Measurements from ENCODE around the gene LAGE3.
A peak's percentile ranks its signal among the peaks of the same experiment; 100 is the strongest.
"Not testable (repeated sequence)": the region's sequence is repeated elsewhere in the genome, so short reads cannot be mapped to it uniquely, and the experiment has no call there.

LAGE3 gene

GRCh38 chrX:154502098-154502497 is 23.0 kb upstream of the LAGE3 start:
- DNase-seq (ENCODE audit: low read depth in 1 of 2, low spot score in 1 of 2) = no peak

DNA sequence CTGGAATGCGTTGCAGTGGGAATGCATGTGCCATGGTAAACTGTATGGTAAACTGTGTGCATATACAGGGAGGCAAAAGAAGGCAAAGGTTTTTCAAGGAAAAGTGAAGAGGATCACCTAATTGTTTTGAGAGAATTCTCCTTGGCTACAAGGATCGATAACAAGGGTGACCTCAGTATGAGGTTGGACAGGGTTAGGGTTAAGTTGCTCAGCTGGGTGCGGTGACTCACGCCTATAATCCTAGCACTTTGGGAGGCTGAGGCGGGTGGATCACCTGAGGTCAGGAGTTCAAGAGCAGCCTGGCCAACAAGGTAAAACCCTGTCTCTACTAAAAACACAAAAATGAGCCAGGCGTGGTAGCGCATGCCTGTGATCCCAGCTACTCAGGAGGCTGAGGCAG is 22.3 kb upstream of the LAGE3 start:
- not testable (repeated sequence) for DNase-seq (ENCODE audit: low read depth in 1 of 2, low spot score in 1 of 2)

- not testable (repeated sequence) for DNase-seq (ENCODE audit: low read depth in 1 of 2, low spot score in 1 of 2)
Observed at GRCh38 chrX:154496591-154497137, 17.6 kb upstream of the LAGE3 start.

DNA sequence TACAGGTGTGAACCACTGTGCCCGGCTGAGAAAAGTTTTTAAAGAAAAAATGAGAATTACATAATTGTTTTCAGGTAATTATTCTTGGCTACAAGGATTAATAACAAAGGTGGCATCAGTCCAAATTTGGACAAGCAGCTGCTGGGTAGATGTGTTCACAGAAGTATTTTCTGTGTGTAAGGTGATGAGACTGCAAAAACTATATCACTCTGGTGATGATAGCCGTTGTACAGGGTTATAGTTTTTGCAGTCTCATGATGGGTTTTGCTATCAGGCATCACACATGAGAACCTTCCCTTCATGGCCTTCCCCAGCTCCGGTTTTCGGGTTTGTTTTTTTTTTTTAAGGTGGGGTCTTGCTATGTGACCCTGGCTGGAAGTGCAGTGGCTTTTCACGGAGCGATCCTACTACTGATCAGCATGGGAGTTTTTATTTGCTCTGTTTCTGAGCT is 16.4 kb upstream of the LAGE3 start:
- DNase-seq (ENCODE audit: low read depth in 1 of 2, low spot score in 1 of 2) = no peak

GRCh38 chrX:154494715-154495114 is 15.6 kb upstream of the LAGE3 start:
- no peak for DNase-seq (ENCODE audit: low read depth in 1 of 2, low spot score in 1 of 2)

DNA sequence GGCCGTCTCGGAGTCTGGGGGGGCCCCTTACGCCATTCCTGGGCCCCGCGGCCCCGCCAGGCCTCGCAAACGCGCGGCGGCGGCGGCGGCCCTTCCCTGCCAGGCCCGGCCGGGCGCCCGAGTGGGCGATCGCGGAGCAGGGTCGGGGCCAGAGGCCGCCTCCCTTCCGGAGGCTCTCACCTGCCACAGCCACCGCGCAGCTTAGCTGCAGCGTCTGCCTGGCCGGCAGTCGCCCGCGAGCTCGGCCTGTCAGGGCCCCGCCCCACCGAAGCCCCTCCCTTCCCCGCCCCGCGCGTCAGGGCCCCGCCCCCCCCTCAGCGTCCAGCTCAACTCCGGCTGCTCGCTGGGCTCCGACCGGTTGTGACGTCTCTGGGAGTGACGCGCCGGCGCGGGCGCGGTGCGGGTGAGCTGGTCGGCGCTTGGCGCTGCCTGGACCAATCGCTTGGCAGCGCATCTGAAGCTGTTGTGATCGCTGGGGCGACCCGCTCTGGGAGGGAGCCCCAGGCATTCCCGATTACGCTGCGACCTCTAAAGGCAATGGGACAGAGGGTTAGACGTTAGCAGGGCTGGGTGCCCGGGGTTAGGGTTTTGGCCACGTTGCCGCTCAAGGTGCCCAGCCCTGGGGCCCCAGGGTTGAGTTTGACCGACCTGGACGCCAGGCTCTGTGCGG is 11.5 kb upstream of the LAGE3 start, which contains the start of gene SLC10A3:
SLC10A3 (minus strand) TSS at position 216 of the 670 bp plus-strand sequence. CDS start 1,689 bp downstream, outside the sequence.
- DNase-seq (ENCODE audit: low read depth in 1 of 2, low spot score in 1 of 2) = peak; percentile 65 to 82

- no peak for DNase-seq (ENCODE audit: low read depth in 1 of 2, low spot score in 1 of 2)
Observed at GRCh38 chrX:154490021-154490413, 10.9 kb upstream of the LAGE3 start.

DNA sequence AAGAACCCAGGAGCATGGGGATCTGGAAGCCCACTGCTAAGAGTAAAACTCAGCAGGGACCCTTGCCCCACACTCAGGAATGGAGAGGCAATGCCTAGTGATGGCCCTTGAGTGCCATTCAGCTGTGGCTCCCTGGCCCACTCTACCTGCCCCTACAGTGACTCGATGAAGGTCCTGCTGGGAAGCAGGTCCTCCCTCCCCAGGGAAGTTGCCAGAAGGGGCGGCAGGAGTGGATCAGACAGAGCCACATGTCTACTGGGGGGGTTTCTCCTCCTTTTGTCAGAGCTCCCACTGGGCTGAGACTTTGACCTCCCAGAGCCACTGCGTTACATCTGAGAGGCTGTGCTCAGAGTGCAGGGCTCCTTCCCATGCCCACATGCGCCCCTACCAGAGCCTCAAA is 10.1 kb upstream of the LAGE3 start:
- no peak for DNase-seq (ENCODE audit: low read depth in 1 of 2, low spot score in 1 of 2)

DNA sequence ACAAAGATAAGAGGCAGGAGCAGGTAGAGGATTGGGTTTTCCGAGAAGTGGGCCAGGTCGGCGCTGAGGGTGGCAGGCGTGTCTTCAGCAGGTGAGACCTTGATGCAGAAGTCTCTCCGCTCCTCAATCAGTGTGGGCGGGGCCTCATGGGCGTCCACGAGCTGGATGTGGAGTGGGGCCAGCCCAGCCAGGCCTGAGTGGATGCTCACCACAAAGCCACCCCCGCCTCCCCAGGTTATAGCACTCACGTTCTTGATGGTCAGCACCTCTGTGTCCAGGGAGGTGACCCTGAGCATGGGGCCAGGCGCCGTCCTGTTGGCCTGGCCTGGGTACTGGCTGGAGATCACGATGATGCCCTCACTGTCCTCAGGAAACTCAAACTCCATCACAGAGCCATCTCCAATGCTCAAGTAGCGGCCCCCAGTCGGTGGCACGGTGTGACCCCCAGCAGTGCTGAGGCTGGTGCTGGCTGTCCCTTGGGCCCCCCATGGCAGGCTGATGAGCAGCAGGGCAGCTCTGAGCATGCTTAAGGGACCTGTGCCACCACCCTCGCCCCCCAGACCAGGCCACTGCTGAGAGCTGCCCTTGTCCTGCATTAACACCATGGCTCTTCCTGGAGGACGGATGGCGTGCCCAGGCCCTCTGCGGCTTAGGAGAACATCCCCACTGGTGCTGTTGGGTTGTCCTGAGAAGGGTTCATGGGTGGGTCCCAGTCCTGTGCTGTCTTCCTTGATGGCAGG is 9.4 kb upstream of the LAGE3 start:
- no peak for DNase-seq (ENCODE audit: low read depth in 1 of 2, low spot score in 1 of 2)

GRCh38 chrX:154487518-154488290 is 8.6 kb upstream of the LAGE3 start:
- DNase-seq (ENCODE audit: low read depth in 1 of 2, low spot score in 1 of 2) = no peak

- DNase-seq (ENCODE audit: low read depth in 1 of 2, low spot score in 1 of 2) = peak in 1 of 2 donors; percentile 43
Observed at GRCh38 chrX:154486396-154487207, 7.5 kb upstream of the LAGE3 start, which contains the start of gene UBL4A. TSS of gene UBL4A (minus strand) at chrX:154486615. CDS start at chrX:154486584, 31 bp downstream.

GRCh38 chrX:154486052-154486395 is 6.9 kb upstream of the LAGE3 start:
- no peak for DNase-seq (ENCODE audit: low read depth in 1 of 2, low spot score in 1 of 2)

DNA sequence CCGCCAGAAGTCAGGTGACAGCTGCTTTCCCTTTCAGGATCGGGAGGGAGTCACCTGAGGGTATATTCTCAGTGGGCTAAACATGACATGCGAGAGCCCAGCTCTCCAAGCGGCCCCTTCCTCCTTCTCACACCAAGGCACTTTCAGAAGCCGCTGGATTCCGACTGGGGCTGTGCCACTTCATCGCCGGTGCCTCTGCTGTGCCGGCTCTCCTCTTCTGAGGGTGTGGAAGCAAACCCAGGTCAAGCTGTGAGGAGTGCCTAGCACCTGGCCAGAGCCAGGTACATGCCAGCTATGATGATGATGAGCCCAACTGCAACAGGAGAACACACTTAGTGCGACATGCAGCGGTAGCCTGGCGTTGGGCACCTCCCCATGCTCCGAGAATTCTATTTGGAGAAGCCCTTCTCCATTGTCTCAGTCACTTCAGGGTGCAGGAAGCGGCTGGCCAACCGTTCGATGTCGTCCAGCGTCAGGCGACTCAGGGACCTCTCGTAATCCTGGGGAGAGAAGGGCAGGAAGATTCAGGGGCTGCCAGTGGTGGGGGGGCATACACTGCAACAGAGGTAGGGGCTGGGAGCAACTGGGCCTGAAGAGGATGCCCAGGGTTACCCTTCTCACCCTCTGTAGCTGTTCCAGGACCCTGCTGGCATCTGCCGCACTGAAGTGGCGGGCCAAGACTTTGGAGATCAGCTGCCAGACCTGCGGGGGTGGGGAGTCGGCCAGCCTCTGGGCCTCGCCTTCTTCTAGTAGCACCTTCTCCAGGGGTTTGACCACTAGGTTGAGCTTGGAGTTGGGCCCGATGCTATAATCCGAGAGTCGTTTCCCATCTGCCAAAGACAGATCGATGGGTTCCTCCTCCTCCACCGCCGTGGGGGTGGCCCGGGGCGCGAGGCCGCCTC is 6.3 kb upstream of the LAGE3 start:
- no peak for DNase-seq (ENCODE audit: low read depth in 1 of 2, low spot score in 1 of 2)

- no peak for DNase-seq (ENCODE audit: low read depth in 1 of 2, low spot score in 1 of 2)
Observed at GRCh38 chrX:154484255-154485149, 5.4 kb upstream of the LAGE3 start.

DNA sequence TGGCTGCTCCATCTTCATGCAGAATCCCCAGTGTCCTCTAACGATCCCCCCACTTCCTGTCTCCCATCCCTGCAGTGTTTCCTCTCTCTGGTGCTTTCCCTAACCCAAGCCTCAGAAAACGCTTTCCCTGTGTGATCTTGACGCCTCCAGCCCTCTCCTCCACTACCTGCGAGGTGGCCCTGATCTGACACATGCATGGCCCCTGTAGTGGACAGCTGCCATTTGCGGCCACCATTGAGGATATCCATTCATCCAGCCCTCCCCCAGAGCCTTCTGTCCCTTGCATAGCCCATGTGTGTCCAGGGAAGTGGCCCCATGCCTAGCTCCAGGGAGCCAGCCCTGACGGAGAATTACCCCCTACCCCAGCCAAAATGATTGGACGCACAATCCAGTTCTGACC is 4.2 kb upstream of the LAGE3 start:
- no peak for DNase-seq (ENCODE audit: low read depth in 1 of 2, low spot score in 1 of 2)

DNA sequence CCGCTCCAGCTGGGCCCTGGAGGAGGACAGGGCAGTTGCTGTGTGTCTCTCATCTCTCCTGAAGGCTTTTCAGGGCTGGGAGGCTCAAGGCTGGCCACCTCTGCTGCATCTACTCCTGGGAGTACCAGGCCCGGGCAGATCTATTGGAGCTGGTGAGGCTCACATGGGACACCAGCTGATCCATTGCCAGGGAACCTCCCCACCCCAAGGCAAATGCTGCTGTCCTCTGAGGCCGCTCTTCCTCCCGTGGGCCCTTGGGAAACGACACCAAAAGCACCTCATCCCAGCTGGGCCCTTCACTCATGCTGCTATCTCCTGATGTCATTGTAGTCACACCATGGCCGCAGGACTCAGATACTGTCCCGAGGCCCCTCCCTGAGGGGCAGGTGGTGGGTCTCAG is 3.7 kb upstream of the LAGE3 start:
- DNase-seq (ENCODE audit: low read depth in 1 of 2, low spot score in 1 of 2) = no peak

DNA sequence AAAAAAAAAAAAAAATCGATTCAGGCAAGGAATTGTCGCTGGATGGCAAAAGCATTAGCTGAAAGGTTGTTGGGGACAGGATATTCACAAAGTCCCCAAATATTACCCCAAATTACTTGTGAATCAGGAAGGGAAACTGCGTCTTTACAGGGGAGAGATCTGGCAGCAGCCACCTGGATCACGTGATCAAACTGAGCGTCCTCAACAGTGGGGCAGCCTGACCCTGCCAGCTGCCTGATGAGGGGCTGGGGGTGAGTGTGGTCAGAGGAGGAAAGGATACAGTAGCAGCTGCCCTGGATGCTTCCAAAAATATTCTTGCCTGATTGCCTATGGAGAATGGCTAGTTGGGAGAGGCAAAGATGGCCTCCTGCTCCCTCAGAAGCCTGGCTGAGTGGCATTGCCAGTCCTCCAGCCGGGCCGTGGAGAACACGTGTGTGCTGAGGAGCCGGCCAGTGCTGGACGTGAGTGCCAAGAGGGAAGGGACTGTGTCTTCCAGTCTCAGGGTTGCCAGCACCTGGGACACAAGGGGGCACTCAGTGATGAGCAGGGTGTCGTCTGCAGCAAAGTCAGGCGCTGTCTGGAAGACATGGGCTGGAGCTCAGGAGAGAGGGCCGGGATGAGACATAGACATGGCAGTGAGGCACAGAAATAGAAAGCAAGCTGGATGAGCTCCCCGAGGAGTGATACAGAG is 3.0 kb upstream of the LAGE3 start:
- DNase-seq (ENCODE audit: low read depth in 1 of 2, low spot score in 1 of 2) = no peak

DNA sequence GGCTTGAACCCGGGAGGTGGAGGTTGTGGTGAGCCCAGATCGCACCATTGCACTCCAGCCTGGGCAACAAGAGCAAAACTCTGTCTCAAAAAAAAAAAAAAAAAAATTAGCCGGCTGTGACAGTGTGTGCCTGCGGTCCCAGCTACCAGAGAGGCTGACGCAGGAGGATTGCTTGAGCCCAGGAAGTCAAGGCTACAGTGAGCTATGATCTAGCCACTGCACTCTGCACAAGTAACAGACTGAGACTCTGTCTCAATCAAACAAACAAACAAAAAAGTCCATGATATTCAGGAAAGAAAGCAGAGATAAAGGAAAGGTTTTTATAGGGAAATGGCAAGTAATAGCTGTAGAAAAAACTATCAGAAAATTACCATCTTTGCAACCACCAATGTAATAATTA is 2.1 kb upstream of the LAGE3 start:
- DNase-seq (ENCODE audit: low read depth in 1 of 2, low spot score in 1 of 2) = no peak
